ENCODE measurements around the gene SH3PXD2A. TPM values are rescaled to one million over a fixed set of nuclear protein-coding genes. Genes with fewer than 3 reads are reported as not detected.

The SH3PXD2A gene
- total RNA-seq, 1 experiment from 2014 or later, result 54.9 TPM

DNA sequence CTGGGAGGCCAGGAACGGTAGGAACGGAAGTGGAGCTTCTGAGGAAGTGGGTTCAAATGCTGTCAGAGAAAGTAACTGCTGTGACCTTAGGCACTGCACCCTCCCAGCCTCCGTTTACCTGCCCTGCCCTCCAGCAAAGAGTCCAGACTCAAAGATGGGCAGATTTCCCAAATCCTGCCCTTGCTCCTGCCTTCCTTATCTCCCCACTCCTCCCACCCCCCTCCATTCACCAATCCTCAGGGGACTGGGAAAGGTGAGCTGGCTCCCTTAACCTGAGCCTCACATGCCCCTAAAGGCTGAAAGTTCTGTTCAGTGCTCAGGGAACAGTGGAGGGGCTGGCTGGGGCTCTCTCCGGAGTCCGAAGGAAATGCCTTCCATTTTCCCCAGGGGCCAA lies 161.6 kb downstream of the SH3PXD2A start:
- no peak for DNase-seq (ENCODE audit: low spot score)
- BruUV-seq (replicated peaks), result no TSS peak
- H3K4me1 ChIP-seq (ENCODE audit: insufficient read depth, low read length, poor library complexity, severe bottlenecking), result peaks cover 31% of the 10 kb centered on the region
- no peak for TF ChIP-seq EZH2 (IDR thresholded peaks at IDR 0.05; ENCODE audit: borderline replicate concordance, low read depth, low read length, poor library complexity, severe bottlenecking)
- TF ChIP-seq, protein P1, sequence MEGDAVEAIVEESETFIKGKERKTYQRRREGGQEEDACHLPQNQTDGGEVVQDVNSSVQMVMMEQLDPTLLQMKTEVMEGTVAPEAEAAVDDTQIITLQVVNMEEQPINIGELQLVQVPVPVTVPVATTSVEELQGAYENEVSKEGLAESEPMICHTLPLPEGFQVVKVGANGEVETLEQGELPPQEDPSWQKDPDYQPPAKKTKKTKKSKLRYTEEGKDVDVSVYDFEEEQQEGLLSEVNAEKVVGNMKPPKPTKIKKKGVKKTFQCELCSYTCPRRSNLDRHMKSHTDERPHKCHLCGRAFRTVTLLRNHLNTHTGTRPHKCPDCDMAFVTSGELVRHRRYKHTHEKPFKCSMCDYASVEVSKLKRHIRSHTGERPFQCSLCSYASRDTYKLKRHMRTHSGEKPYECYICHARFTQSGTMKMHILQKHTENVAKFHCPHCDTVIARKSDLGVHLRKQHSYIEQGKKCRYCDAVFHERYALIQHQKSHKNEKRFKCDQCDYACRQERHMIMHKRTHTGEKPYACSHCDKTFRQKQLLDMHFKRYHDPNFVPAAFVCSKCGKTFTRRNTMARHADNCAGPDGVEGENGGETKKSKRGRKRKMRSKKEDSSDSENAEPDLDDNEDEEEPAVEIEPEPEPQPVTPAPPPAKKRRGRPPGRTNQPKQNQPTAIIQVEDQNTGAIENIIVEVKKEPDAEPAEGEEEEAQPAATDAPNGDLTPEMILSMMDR (conservative IDR thresholded peaks at IDR 0.05; ENCODE audit: low read depth, low read length), result no peak
- ChIA-PET POLR2A (ENCODE audit: low non-redundant PET) (no interaction called here), CTCF (no interaction called here)
- intact Hi-C loops (cut with micrococcal nuclease; ENCODE audit: unreplicated experiment), result no loop called here
- no peaks in the 10 kb centered on the region for H3K27me3 ChIP-seq (replicated peaks; ENCODE audit: insufficient read depth, low read depth, low read length, poor library complexity)
- H3K4me3 ChIP-seq (ENCODE audit: low read depth, low read length, poor library complexity, severe bottlenecking), result no peak overlapping the region
- no peaks in the 10 kb centered on the region for H3K9me3 ChIP-seq (ENCODE audit: low read depth, low read length, poor library complexity, severe bottlenecking)
- no peaks in the 10 kb centered on the region for H3K36me3 ChIP-seq (ENCODE audit: insufficient read depth, low read length, poor library complexity, severe bottlenecking)
- no peak overlapping the region for H3K27ac ChIP-seq (ENCODE audit: low read depth, low read length, poor library complexity, severe bottlenecking)

DNA sequence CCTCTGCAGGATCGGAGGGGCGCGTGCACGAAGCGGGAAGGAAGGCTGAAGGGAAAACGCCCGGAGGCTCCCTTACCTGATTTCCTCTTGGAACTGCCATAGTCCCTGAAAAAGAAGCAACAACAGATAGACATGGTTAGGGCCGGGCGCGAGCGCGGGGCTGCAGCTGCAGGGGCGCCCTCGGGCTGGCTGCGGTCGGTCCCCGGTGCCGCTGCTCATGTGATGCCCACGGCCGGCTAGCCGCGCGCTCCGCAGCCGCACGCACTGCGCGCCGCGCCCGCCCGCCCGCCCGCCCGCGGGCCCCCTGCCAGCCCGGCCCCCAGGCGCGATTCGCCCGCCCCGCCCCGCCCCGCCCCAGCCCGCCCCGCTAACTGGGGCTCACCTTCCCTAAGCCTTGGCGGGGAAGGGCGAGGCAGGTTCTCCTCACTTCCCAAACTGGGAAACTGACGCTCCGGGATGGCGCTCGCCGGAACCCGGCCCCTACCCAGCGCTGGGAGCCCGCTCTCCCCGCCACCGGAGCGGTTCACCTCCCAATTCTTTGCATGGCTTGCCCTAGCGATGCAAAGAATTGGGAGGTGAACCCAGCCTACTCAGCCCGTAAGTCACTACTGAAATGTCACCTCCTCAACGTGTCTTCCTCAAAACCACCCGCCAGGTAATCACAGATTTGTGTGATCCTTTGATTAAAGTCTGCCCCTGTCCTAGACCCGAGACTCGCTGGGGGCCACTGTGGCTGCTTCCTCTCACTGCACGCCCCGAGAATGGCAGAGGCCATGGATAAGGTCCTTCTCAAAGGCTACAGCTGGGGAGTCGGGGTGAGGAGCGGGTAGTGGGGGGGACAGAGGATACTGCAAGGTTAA lies 162.2 kb downstream of the SH3PXD2A start:
- TF ChIP-seq, protein P1 (conservative IDR thresholded peaks at IDR 0.05; ENCODE audit: low read depth, low read length), result no peak
- no peak for TF ChIP-seq EZH2 (IDR thresholded peaks at IDR 0.05; ENCODE audit: borderline replicate concordance, low read depth, low read length, poor library complexity, severe bottlenecking)
- no peak for DNase-seq (ENCODE audit: low spot score)
- Histone ChIP-seq H3K4me3 (ENCODE audit: low read depth, low read length, poor library complexity, severe bottlenecking) (peak overlapping the region; percentile 34), H3K4me1 (ENCODE audit: insufficient read depth, low read length, poor library complexity, severe bottlenecking) (peaks cover 31% of the 10 kb centered on the region), H3K36me3 (ENCODE audit: insufficient read depth, low read length, poor library complexity, severe bottlenecking) (no peaks in the 10 kb centered on the region), H3K9me3 (ENCODE audit: low read depth, low read length, poor library complexity, severe bottlenecking) (no peaks in the 10 kb centered on the region), H3K27me3 (replicated peaks; ENCODE audit: insufficient read depth, low read depth, low read length, poor library complexity) (no peaks in the 10 kb centered on the region), H3K27ac (ENCODE audit: low read depth, low read length, poor library complexity, severe bottlenecking) (no peak overlapping the region)
- intact Hi-C loops (cut with micrococcal nuclease; ENCODE audit: unreplicated experiment), result no loop called here
- CTCF ChIA-PET, result no interaction called here
- POLR2A ChIA-PET (ENCODE audit: low non-redundant PET), result no interaction called here
- no TSS peak for BruUV-seq (replicated peaks)

DNA sequence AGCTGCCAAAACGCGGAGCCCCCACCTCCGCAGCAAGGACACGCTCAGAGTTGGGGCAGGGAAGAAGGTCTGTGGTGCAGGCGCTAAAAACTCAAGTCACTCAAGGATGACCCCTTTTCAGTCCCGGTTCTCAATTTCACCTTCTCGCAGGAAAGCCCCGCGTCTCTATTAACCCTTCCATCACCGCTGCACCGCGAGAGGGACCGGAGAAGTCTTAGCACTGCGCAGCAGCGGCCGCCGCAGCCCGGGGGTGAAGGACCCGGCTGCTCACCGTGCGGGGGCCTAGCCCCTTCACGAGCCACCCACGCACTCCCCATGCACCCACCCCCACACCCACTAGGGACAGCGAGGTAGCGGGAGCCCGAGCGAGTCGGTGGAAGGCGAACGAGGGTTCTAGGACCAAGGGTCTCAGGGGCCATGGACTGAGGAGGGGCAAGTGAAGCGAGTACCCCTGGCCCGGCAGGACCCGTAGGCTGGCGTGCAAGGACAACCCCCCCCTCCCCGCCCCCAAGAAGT lies 162.9 kb downstream of the SH3PXD2A start:
- peaks cover 31% of the 10 kb centered on the region for H3K4me1 ChIP-seq (ENCODE audit: insufficient read depth, low read length, poor library complexity, severe bottlenecking)
- ChIA-PET POLR2A (ENCODE audit: low non-redundant PET) (no interaction called here), CTCF (no interaction called here)
- no peak for TF ChIP-seq EZH2 (IDR thresholded peaks at IDR 0.05; ENCODE audit: borderline replicate concordance, low read depth, low read length, poor library complexity, severe bottlenecking)
- TF ChIP-seq, protein P1 (conservative IDR thresholded peaks at IDR 0.05; ENCODE audit: low read depth, low read length), result no peak
- no peak for DNase-seq (ENCODE audit: low spot score)
- no peak overlapping the region for H3K27ac ChIP-seq (ENCODE audit: low read depth, low read length, poor library complexity, severe bottlenecking)
- H3K9me3 ChIP-seq (ENCODE audit: low read depth, low read length, poor library complexity, severe bottlenecking), result no peaks in the 10 kb centered on the region
- H3K27me3 ChIP-seq (replicated peaks; ENCODE audit: insufficient read depth, low read depth, low read length, poor library complexity), result no peaks in the 10 kb centered on the region
- BruUV-seq (replicated peaks), result no TSS peak
- no peaks in the 10 kb centered on the region for H3K36me3 ChIP-seq (ENCODE audit: insufficient read depth, low read length, poor library complexity, severe bottlenecking)
- intact Hi-C loops (cut with micrococcal nuclease; ENCODE audit: unreplicated experiment), result no loop called here
- no peak overlapping the region for H3K4me3 ChIP-seq (ENCODE audit: low read depth, low read length, poor library complexity, severe bottlenecking)
